Glutamatergic neuron (in vitro differentiated cells): Measurements from ENCODE around the gene AADACL4. TPM values are rescaled to one million over a fixed set of nuclear protein-coding genes. Genes with fewer than 3 reads are reported as not detected.

Experiments
- DNase-seq: peaks from one replicate; pipeline ENCODE4 v3.0.0; 2022
- H3K27ac Mint-ChIP-seq: one replicate; pipeline ENCODE4 v1.8.0; 2020; ENCODE audit warnings: mild to moderate bottlenecking, mixed read lengths, inconsistent platforms; ENCODE audit not compliant: unreplicated experiment
- H3K27me3 Mint-ChIP-seq: one replicate; pipeline ENCODE4 v1.8.0; 2020; ENCODE audit warnings: mild to moderate bottlenecking, moderate library complexity, mixed read lengths, inconsistent platforms; ENCODE audit not compliant: unreplicated experiment
- H3K36me3 Mint-ChIP-seq: one replicate; pipeline ENCODE4 v1.8.0; 2020; ENCODE audit warnings: mild to moderate bottlenecking, mixed read lengths, inconsistent platforms; ENCODE audit not compliant: unreplicated experiment
- H3K4me1 Mint-ChIP-seq: one replicate; pipeline ENCODE4 v1.8.0; 2020; ENCODE audit warnings: mild to moderate bottlenecking, low read depth, mixed read lengths, inconsistent platforms; ENCODE audit not compliant: unreplicated experiment
- H3K4me3 Mint-ChIP-seq: one replicate; pipeline ENCODE4 v1.8.0; 2020; ENCODE audit warnings: mild to moderate bottlenecking, mixed read lengths, inconsistent platforms; ENCODE audit not compliant: unreplicated experiment
- H3K9me3 Mint-ChIP-seq: one replicate; pipeline ENCODE4 v1.8.0; 2020; ENCODE audit warnings: mild to moderate bottlenecking, moderate library complexity, mixed read lengths, inconsistent platforms; ENCODE audit not compliant: unreplicated experiment
- CTCF ChIP-seq: fragments of 200-600 bp; sonication (generic); IDR thresholded peaks from one replicate; pipeline ENCODE4 v1.5.0; 2021; ENCODE audit not compliant: partially characterized antibody, unreplicated experiment
- total RNA-seq: library from RNA; stranded (reverse); fragmentation: NEBNext Ultra II Directional; extraction: Animal tissue kit (Norgen Biotek cat#: 25700); gene quantifications from one replicate; pipeline ENCODE4 v1.2.1, GENCODE V29; 2021; ENCODE audit not compliant: unreplicated experiment

AADACL4 gene
- total RNA-seq, 1 donor from 2014 or later, result not detected

GRCh38 chr1:12677565-12677964 lies 33.7 kb downstream of the AADACL4 start:
- TF ChIP-seq CTCF, result no peak
- Mint-ChIP-seq H3K36me3 (no peaks in the 10 kb centered on the region), H3K9me3 (peaks cover 5% of the 10 kb centered on the region), H3K27ac (no peak overlapping the region), H3K27me3 (peaks cover 2% of the 10 kb centered on the region), H3K4me1 (no peaks in the 10 kb centered on the region), H3K4me3 (no peak overlapping the region)
- DNase-seq, result no peak

GRCh38 chr1:12678350-12678749 lies 34.5 kb downstream of the AADACL4 start:
- Mint-ChIP-seq H3K9me3 (peaks cover 5% of the 10 kb centered on the region), H3K36me3 (no peaks in the 10 kb centered on the region), H3K4me3 (no peak overlapping the region), H3K27me3 (peaks cover 2% of the 10 kb centered on the region), H3K4me1 (no peaks in the 10 kb centered on the region), H3K27ac (no peak overlapping the region)
- TF ChIP-seq CTCF, result no peak
- DNase-seq, result no peak

GRCh38 chr1:12678820-12679219 lies 34.9 kb downstream of the AADACL4 start:
- H3K27me3 Mint-ChIP-seq, result peaks cover 2% of the 10 kb centered on the region
- H3K4me1 Mint-ChIP-seq, result no peaks in the 10 kb centered on the region

GRCh38 chr1:12690156-12690555 lies 46.3 kb downstream of the AADACL4 start:
- H3K4me3 Mint-ChIP-seq, result no peak overlapping the region
- peaks cover 2% of the 10 kb centered on the region for H3K27me3 Mint-ChIP-seq
- no peaks in the 10 kb centered on the region for H3K9me3 Mint-ChIP-seq
- no peaks in the 10 kb centered on the region for H3K36me3 Mint-ChIP-seq
- H3K27ac Mint-ChIP-seq, result no peak overlapping the region
- no peak for TF ChIP-seq CTCF
- DNase-seq, result no peak
- H3K4me1 Mint-ChIP-seq, result no peaks in the 10 kb centered on the region

More at GRCh38 chr1:12678820-12679219, 34.9 kb downstream of the AADACL4 start:
- no peak for DNase-seq
- no peak overlapping the region for H3K4me3 Mint-ChIP-seq
- TF ChIP-seq CTCF, result no peak
- no peak overlapping the region for H3K27ac Mint-ChIP-seq
- H3K36me3 Mint-ChIP-seq, result no peaks in the 10 kb centered on the region
- H3K9me3 Mint-ChIP-seq, result peaks cover 5% of the 10 kb centered on the region

GRCh38 chr1:12692967-12693782 lies 49.3 kb downstream of the AADACL4 start:
- TF ChIP-seq CTCF, result no peak
- Mint-ChIP-seq H3K4me1 (no peaks in the 10 kb centered on the region), H3K9me3 (no peaks in the 10 kb centered on the region), H3K27ac (no peak overlapping the region), H3K36me3 (no peaks in the 10 kb centered on the region), H3K27me3 (peaks cover under 1% of the 10 kb centered on the region), H3K4me3 (no peak overlapping the region)
- no peak for DNase-seq
